ENCODE data around the gene MYCT1. TPM values are rescaled to one million over a fixed set of nuclear protein-coding genes. Genes with fewer than 3 reads are reported as not detected.
"Not testable (repeated sequence)": the region's sequence is repeated elsewhere in the genome, so short reads cannot be mapped to it uniquely, and the experiment has no call there.

MYCT1 gene
- total RNA-seq, 2 donors from 2014 or later: 3.9 to 4.6 TPM

DNA sequence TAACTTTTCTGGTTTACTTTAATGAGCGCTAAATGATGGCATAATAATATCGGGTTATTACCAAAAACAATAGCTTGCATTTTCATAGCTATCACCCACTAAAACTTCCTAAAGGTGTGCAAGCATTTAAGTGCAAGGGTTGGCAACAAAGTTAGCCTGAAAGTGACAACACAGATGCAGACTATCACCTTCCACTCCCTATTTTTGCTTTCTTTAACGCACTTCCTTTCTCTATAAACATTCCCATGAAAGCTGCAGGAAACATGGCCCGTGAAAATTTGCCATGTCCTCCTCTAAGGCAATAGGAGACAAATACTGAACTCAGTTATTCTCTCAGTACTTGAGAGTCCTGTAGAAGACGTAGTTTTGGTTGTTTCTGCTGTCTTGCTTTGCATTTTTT, 2.7 kb downstream of the MYCT1 start:
- intact Hi-C loops (cut with DNase I): no loop called here
- Histone ChIP-seq H3K36me3 (replicated peaks in 1 of 2; ENCODE audit: insufficient read depth in 1 of 2, low read depth in 2 of 2) (no peaks in the 10 kb centered on the region), H3K27me3 (no peaks in the 10 kb centered on the region), H3K4me1 (no peaks in the 10 kb centered on the region), H3K4me3 (no peak overlapping the region), H3K9me3 (no peaks in the 10 kb centered on the region), H3K27ac (no peak overlapping the region)
- TF ChIP-seq, protein P1, sequence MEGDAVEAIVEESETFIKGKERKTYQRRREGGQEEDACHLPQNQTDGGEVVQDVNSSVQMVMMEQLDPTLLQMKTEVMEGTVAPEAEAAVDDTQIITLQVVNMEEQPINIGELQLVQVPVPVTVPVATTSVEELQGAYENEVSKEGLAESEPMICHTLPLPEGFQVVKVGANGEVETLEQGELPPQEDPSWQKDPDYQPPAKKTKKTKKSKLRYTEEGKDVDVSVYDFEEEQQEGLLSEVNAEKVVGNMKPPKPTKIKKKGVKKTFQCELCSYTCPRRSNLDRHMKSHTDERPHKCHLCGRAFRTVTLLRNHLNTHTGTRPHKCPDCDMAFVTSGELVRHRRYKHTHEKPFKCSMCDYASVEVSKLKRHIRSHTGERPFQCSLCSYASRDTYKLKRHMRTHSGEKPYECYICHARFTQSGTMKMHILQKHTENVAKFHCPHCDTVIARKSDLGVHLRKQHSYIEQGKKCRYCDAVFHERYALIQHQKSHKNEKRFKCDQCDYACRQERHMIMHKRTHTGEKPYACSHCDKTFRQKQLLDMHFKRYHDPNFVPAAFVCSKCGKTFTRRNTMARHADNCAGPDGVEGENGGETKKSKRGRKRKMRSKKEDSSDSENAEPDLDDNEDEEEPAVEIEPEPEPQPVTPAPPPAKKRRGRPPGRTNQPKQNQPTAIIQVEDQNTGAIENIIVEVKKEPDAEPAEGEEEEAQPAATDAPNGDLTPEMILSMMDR (IDR thresholded peaks at IDR 0.05): no peak
- TF ChIP-seq POLR2A (IDR thresholded peaks at IDR 0.05): no peak
- DNase-seq: no peak
- WGBS, 2 donors: 41 to 50% methylated on average over 5 of the region's 5 CpGs
- ATAC-seq: no peak

DNA sequence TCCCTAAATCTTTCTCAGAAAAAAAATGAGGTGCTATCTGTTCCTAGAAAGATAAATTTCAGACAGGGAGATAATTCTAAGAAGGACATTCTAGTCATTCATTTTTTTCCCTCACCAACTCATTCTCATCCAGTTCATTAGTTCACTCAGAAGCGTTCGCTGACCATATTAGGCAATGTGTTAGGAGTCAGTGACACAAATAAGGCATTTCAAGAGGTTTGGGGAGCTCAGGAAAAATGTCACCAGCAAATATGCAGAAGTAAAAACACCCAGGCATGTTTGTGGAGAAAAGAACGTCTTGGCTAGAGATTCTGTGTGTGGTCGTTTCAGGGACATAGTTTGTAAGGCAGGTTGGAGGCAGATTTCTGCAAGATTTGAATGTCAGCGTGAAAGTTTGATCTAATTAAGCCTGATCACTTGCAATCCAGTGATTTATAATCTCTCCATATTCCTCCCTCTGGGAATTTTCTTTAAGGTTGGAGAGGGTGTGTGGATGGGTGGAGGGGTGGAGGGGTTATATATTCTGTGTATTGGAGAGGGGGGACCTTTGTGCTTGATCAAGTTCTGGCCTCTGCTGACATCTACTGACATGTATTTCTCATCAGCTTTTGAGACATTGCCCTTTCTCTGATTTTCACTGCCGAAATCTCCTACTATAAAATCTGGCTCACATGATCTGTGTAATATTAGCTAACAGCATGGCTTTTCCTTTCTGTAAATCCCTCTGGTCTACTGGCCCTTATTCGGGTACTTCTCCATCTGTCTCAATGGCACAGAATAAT, 3.6 kb downstream of the MYCT1 start:
- Histone ChIP-seq H3K4me1 (no peaks in the 10 kb centered on the region), H3K9me3 (no peaks in the 10 kb centered on the region), H3K4me3 (no peak overlapping the region), H3K27me3 (no peaks in the 10 kb centered on the region), H3K27ac (no peak overlapping the region), H3K36me3 (replicated peaks in 1 of 2; ENCODE audit: insufficient read depth in 1 of 2, low read depth in 2 of 2) (no peaks in the 10 kb centered on the region)
- intact Hi-C loops (cut with DNase I): no loop called here
- DNase-seq (no peak), ATAC-seq (no peak)
- TF ChIP-seq POLR2A (IDR thresholded peaks at IDR 0.05): no peak
- TF ChIP-seq, protein P1 (IDR thresholded peaks at IDR 0.05): no peak
- WGBS, 2 donors: 32 to 33% methylated on average over 7 of the region's 7 CpGs

GRCh38 chr6:152701863-152702401, 4.2 kb downstream of the MYCT1 start:
- intact Hi-C loops (cut with DNase I): no loop called here
- ATAC-seq: no peak
- WGBS, 2 donors: 40 to 42% methylated on average over 4 of the region's 4 CpGs

GRCh38 chr6:152703750-152704149, 6.1 kb downstream of the MYCT1 start:
- H3K9me3 ChIP-seq; intact Hi-C loops (cut with DNase I); DNase-seq; ATAC-seq; H3K4me3 ChIP-seq; H3K27me3 ChIP-seq; H3K36me3 ChIP-seq (replicated peaks in 1 of 2; ENCODE audit: insufficient read depth in 1 of 2, low read depth in 2 of 2); H3K27ac ChIP-seq; H3K4me1 ChIP-seq: not testable (repeated sequence)

More at GRCh38 chr6:152701863-152702401, 4.2 kb downstream of the MYCT1 start:
- H3K4me3 ChIP-seq: no peak overlapping the region
- H3K4me1 ChIP-seq: no peaks in the 10 kb centered on the region
- H3K27ac ChIP-seq: no peak overlapping the region
- no peak for TF ChIP-seq POLR2A (IDR thresholded peaks at IDR 0.05)
- TF ChIP-seq, protein P1 (IDR thresholded peaks at IDR 0.05): no peak
- DNase-seq: no peak
- no peaks in the 10 kb centered on the region for H3K36me3 ChIP-seq (replicated peaks in 1 of 2; ENCODE audit: insufficient read depth in 1 of 2, low read depth in 2 of 2)
- H3K27me3 ChIP-seq: no peaks in the 10 kb centered on the region
- no peaks in the 10 kb centered on the region for H3K9me3 ChIP-seq

GRCh38 chr6:152705327-152705726, 7.6 kb downstream of the MYCT1 start:
- Histone ChIP-seq H3K27ac (no peak overlapping the region), H3K9me3 (no peaks in the 10 kb centered on the region), H3K4me3 (no peak overlapping the region), H3K4me1 (no peaks in the 10 kb centered on the region), H3K27me3 (no peaks in the 10 kb centered on the region), H3K36me3 (replicated peaks in 1 of 2; ENCODE audit: insufficient read depth in 1 of 2, low read depth in 2 of 2) (no peaks in the 10 kb centered on the region)
- TF ChIP-seq, protein P1 (IDR thresholded peaks at IDR 0.05): no peak
- no peak for TF ChIP-seq POLR2A (IDR thresholded peaks at IDR 0.05)
- intact Hi-C loops (cut with DNase I): no loop called here
- DNase-seq (no peak), ATAC-seq (no peak)
- WGBS, 2 donors: 56 to 68% methylated on average over 2 of the region's 2 CpGs

Measured in body of pancreas (tissue), 4 donors.